ENCODE data around the gene BTBD7.
"Not testable (repeated sequence)": the region's sequence is repeated elsewhere in the genome, so short reads cannot be mapped to it uniquely, and the experiment has no call there.

BTBD7 gene, protein sequence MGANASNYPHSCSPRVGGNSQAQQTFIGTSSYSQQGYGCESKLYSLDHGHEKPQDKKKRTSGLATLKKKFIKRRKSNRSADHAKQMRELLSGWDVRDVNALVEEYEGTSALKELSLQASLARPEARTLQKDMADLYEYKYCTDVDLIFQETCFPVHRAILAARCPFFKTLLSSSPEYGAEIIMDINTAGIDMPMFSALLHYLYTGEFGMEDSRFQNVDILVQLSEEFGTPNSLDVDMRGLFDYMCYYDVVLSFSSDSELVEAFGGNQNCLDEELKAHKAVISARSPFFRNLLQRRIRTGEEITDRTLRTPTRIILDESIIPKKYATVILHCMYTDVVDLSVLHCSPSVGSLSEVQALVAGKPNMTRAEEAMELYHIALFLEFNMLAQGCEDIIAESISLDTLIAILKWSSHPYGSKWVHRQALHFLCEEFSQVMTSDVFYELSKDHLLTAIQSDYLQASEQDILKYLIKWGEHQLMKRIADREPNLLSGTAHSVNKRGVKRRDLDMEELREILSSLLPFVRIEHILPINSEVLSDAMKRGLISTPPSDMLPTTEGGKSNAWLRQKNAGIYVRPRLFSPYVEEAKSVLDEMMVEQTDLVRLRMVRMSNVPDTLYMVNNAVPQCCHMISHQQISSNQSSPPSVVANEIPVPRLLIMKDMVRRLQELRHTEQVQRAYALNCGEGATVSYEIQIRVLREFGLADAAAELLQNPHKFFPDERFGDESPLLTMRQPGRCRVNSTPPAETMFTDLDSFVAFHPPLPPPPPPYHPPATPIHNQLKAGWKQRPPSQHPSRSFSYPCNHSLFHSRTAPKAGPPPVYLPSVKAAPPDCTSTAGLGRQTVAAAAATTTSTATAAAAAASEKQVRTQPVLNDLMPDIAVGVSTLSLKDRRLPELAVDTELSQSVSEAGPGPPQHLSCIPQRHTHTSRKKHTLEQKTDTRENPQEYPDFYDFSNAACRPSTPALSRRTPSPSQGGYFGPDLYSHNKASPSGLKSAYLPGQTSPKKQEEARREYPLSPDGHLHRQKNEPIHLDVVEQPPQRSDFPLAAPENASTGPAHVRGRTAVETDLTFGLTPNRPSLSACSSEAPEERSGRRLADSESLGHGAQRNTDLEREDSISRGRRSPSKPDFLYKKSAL

DNA sequence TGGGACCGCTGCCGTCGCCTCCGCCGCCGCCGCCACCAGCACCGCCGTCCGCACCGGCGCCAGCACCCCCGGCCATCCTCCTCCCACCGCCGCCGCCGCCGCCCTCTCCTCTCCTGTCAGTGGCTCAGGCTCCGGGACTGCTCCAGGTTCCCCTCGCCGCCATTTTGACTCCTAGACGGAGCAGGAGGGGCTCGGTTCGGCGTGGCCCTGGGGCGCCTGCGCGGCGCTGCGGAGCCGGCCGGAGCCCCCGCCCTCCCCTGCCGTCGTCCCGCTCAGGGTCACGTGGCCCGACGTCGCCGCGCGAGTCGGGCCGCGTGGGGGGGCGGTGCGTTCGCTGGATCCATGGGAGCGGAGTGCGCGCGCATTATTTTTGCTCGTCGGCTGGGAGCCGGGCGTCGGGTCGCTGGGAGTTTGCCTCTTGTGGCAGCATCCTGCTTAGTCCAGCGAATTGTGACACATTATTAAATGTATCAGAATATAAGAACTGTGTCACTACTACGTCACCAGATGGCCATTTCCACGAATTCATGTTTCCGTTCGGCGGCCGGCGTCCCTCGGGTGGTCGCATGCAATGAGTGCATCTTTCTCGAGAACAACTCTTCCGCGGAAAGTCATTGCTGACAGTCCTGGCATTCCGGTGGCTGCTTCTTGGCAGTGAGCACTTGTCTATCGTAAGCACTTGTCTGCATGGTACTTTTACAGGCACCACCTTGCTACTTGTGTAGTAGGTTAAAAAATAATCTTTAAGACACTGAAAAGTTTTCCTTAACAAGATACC, at the start of gene BTBD7:
Gene BTBD7, minus strand, starts transcription at position 184 of the 778 bp plus-strand sequence. CDS start 36,985 bp downstream, outside the sequence.
- DNase-seq = peak; percentile 97
- in situ Hi-C loops (cut with MboI; ENCODE audit: low pct_unique_long_range_greater_than_20kb, low sequenced_read_pairs) = no loop called here

DNA sequence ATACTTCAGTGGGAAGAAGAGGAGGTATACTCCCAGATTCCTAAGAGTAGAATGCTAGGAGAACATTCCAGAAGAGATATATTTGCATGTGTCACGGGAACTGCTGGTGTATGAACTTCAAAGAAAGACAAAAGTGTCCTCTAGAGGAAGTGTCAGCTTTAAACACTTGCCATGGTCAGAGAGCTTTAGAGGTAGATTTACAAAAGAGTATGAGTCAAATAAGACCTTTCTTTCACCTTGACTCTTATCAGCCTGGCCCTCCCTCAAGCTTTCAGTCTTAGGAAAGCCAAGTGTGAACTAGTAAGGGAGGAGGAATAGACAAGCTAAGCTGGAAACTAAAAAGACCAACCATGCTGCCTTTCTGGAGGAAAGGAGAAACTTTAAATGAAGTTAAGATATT, 48.8 kb upstream of the BTBD7 start:
- in situ Hi-C loops (cut with MboI; ENCODE audit: low pct_unique_long_range_greater_than_20kb, low sequenced_read_pairs) = no loop called here
- DNase-seq = no peak

DNA sequence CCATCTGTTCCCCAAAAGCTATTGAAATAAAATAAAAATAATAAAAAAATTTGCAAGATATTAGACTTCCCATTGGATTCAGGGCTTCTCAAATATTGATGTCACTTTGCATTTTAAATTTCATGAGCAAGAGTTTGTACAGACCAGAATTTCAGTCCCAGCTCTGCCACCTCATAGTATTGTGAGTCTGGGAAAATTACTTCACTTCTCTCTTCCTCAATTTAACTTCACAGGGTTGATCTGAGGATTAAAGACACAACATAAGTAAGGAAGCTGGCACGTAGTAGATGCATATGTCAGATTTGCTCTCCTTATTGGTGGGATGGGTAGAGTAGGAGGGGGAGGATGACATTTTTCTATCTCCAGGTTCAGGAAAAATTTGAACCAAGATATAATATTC, 47.0 kb upstream of the BTBD7 start:
- no peak for DNase-seq
- in situ Hi-C loops (cut with MboI; ENCODE audit: low pct_unique_long_range_greater_than_20kb, low sequenced_read_pairs) = no loop called here

DNA sequence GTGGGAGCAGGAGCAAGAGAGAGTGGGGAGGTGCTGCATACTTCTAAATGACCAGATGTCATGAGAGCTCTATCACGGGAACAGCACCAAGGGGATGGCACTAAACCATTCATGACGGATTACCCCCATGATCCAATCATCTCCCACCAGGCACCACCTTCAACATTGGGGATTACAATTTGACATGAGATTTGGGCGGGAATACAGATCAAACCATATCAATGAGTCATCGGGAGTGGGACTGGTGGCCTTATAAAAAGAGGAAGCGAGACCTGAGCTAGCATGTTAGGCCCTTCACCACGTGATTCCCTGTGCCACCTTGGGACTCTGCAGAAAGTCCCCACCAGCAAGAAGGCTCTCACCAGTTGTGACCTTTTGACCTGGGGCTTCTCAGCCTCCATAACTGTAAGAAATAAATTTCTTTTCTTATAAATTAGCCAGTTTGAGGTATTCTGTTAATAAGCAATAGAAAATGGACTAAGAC, 42.9 kb upstream of the BTBD7 start:
- in situ Hi-C loops (cut with MboI; ENCODE audit: low pct_unique_long_range_greater_than_20kb, low sequenced_read_pairs) = no loop called here
- DNase-seq = peak; percentile 81

DNA sequence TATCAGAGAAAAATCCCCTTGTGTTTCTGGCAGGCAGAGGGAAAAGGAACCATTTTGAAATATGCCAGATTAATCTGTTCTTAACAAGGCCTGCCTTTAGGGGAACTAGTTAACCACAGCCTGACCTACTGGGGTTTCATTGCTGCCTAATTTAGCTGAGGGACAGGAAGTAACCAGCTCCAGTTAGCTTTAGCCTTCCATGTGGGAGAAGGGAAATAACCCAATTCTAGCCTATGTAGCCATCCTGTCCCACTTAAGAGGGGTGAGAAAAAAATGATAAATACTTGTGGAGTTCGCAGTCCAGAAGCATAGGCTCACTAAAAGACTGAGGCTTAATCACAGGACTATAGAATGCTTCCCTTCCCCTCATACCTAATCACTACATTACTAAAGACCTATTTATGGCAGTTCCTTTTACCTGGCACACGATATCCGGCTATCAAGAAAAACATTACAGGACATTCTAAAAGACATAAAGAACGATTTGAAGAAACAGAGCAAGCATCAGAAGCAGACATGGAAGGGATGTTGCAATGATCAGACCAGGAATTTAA, 37.0 kb upstream of the BTBD7 start:
- peak; percentile 80 for DNase-seq
- in situ Hi-C loops (cut with MboI; ENCODE audit: low pct_unique_long_range_greater_than_20kb, low sequenced_read_pairs) = no loop called here

DNA sequence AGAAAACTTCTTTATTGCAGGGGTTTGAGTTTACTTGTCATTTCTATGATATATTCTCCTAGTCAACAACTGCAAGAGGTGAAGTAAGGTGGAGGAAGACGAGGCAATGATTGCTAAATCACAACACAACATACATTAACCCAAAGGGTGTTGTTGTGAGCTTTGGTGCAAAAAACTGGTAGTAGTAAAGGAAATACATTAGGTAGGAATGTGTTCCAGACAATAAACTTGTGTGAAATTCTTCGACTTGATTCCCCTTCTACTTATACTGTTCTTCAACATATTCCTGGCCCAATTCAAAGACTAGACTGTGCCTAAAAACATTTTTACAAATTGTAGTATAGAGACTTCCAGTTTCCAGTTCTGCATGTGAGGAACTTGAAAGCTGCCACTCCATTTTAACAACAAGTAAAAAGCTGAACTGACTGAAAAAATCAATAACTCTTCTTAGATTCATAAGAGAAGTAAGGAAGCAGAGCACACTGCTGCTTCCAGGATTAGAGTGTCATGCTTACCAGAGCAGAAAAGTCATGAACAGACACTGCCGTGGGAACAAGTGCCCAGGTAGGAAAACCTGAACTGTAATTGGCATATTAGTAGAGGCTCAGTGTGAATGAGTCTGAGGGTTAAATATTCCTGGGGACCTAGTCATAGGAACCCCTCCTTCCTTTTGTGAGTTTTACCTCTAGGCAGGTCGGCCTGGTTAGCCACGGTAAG, 36.3 kb upstream of the BTBD7 start:
- in situ Hi-C loops (cut with MboI; ENCODE audit: low pct_unique_long_range_greater_than_20kb, low sequenced_read_pairs) = no loop called here

DNA sequence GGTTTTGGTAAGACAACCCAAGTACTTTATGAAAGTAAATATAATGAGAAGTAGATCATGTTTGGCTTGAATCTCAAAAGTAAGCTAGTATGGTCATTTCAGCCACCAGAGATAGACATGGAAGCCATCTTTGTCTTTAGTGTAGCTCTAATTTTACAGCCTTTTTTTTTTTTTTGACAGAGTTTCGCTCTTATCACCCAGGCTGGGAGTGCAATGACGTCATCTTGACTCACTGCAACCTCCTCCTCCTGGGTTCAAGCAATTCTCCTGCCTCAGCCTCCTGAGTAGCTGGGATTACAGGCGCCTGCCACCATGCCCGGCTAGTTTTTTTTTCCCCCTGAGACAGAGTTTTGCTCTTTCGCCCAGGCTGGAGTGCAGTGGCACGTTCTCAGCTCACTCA, 22.0 kb upstream of the BTBD7 start:
- DNase-seq; in situ Hi-C loops (cut with MboI; ENCODE audit: low pct_unique_long_range_greater_than_20kb, low sequenced_read_pairs): not testable (repeated sequence)

More for the DNA sequence above, 36.3 kb upstream of the BTBD7 start:
- no peak for DNase-seq

DNA sequence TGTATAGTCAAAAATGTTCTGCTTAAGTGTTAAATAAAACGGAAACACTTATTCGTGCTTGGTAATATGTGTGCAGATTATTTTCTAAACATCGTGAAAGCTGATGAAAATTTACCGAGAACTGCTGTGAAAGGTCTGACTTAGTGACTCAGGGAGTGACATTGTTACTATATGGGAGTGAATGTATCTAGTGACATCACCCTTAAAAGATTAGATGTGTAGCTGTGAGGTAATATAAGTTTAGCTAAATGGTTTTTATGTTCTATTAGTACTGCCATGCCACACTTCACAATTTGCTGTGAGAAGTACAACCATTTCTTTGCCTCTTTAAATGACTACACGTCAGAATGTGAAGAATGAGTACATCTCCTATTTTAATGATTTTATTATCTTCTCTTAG, 15.5 kb upstream of the BTBD7 start:
- in situ Hi-C loops (cut with MboI; ENCODE audit: low pct_unique_long_range_greater_than_20kb, low sequenced_read_pairs) = no loop called here
- no peak for DNase-seq

DNA sequence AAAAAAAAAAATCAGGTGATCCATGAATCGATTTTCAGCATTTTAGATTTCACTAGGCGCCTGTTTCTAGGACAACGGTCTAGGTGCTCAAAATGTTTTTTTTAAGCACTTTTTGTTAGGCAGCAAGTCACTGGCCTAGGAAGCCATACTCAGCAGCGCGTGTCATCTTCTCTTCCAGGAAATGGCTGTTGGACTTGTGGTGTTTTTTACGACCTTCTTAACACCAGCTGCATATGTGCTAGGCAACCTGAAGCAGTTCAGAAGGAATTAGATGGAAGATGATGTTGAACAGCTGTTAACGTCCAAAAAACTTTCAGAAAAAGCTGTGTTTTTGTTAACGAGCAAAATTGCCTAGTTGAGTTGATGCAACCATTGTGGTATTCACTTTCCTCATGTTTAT, 15.0 kb upstream of the BTBD7 start:
- peak; percentile 88 for DNase-seq

DNA sequence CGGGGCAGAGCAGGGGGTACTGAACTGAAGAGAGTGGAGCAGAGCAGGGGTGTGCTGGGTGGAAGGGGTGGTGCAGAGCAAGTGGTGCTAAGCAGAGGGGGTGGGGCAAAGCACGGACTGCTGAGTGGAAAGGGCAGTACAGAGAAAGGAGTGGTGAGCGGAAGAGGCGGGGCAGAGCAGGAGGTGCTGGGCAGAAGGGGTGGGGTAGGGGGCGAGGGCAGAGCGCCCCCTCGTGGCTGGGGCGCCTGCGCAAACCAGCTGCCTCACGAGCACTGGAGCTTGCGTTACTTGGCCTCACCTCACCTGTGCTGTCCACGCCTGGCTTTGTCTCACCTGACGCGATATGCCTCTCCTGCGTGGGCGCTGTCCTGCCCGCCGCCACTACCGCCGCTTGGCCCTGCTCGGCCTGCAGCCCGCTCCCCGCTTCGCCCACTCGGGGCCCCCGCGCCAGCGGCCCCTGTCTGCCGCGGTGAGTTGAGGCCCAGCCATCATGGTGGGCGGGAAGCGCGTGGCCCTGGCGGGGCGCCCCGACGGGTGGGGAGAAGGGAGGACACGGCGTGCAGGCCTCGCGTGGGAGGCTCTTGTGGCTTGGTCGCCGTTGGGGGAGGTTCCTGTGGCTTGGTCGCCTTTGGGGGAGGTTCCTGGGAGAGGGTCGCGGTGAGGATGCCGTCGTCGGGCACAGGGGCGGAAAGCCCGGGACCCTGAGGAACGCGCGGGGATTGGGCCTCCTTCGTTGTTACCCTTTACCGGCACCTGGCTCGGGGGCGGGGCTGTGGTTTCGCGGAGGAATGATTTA, 14.3 kb upstream of the BTBD7 start, which contains the start of gene COX8C:
Gene COX8C, plus strand, starts transcription at position 257 of the 796 bp plus-strand sequence. Its CDS starts 87 bp downstream, at position 344.
- in situ Hi-C loops (cut with MboI; ENCODE audit: low pct_unique_long_range_greater_than_20kb, low sequenced_read_pairs) = no loop called here
- no peak for DNase-seq

More for the DNA sequence above, 15.0 kb upstream of the BTBD7 start:
- in situ Hi-C loops (cut with MboI; ENCODE audit: low pct_unique_long_range_greater_than_20kb, low sequenced_read_pairs) = no loop called here

DNA sequence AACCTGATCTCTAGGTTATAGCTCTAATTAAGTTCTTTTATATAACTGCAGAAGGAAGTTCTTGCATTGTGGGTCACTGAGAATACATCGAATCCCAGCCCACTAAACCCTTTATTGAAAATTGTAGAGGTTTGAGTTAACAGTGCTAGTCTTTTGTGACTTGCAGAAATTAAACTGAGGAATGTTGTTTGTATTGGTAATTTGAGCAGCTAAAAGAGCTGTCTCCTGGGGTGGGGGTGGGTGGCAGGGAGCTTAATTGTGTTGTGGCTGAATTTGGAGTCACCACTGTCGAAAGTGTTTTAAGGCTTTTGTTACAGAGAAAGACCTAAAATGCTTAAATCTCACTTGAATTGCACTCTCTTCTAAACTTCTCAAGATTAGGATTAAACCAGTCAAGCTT, 11.0 kb upstream of the BTBD7 start:
- DNase-seq = no peak
- in situ Hi-C loops (cut with MboI; ENCODE audit: low pct_unique_long_range_greater_than_20kb, low sequenced_read_pairs) = no loop called here

DNA sequence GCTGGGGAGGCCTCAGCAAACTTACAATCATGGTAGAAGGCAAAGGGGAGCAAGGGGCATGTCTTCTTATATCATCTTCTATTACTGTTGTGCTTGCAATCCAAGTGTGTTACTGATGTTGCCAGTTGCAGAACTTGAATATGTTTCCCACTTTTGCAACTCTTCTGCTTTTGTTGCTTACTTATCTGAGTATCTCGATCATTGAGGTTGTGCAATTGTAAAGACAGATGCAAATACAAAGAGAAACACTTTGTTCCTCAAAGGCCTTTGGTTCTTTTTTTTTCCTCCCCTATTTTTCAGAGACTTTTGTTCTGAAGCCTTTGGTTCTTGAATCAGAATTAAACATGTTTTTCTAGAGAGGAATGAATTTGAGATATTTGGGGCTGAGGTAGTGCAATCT, 10.4 kb upstream of the BTBD7 start:
- DNase-seq = peak; percentile 64
- in situ Hi-C loops (cut with MboI; ENCODE audit: low pct_unique_long_range_greater_than_20kb, low sequenced_read_pairs) = no loop called here

DNA sequence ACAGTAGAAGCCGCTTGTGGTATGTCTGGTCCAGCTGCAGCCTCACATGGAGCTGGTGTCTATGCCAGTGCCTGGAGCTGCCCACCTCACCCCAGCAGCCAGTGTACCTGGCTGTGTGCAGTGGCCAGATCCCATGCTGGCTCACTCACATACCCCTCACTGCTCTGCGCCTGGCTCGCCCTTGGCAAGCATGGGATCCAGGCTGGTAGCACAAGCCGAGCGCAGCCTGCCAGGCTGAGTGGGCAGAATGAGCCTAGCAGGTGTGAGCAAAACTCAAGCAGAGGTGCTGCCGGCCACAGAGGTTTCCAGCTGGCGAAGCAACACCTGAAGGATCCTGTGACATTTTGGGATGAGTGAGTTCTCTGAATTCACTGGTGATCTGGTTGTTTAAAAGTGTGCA, 5.0 kb upstream of the BTBD7 start:
- in situ Hi-C loops (cut with MboI; ENCODE audit: low pct_unique_long_range_greater_than_20kb, low sequenced_read_pairs) = no loop called here
- no peak for DNase-seq

DNA sequence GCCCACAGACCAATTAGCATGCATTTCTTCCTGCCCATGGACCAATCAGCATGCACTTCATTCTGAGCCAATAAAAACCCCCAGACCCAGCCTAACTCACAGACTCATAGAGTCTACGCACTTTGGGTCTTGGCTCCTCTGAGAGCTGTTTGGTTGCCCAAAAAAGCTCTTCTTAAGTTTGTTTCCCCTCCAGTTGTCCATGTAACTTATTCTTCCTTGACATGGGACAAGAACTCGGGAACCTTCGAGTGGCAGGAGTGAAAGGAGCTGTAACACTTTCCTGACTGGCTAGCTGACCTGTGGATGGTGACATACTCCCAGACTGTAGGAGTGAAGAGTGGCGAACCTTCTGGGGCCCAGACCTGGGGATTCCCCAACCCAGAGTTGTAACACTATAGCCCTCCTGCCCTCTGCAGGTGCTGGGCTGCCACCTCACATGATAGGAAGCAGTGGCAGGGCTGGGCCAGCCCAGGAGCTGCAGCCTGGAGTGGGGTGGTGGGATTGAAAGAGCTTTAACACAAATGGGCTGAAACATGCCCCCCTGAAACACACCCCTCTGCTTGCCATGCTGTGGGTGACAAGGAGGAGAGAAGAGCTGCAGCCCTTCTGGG, 4.4 kb upstream of the BTBD7 start:
- in situ Hi-C loops (cut with MboI; ENCODE audit: low pct_unique_long_range_greater_than_20kb, low sequenced_read_pairs) = no loop called here
- no peak for DNase-seq

DNA sequence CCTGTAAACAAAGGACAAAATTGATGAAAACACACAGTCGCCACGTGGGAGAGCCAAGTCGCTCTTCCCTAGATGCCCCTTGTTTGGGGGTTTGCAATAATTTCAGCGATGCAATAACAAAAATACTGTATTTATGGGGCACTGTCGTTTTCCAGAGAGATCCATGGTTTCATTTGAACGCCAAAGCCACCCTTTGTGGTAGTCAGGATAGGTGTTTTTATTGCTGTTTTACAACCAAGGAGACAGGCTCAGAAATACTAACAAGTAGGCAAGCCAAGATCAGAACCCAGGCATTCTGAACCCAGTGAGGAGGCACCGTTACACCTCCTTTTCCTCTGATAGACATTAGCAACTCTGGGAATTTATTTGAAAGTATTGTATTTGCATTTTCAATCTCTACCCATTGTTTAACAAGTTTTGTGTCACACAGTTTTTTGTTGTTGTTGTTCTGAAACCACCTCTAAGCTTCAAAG, 831 bp upstream of the BTBD7 start:
- no peak for DNase-seq
- in situ Hi-C loops (cut with MboI; ENCODE audit: low pct_unique_long_range_greater_than_20kb, low sequenced_read_pairs) = no loop called here

DNA sequence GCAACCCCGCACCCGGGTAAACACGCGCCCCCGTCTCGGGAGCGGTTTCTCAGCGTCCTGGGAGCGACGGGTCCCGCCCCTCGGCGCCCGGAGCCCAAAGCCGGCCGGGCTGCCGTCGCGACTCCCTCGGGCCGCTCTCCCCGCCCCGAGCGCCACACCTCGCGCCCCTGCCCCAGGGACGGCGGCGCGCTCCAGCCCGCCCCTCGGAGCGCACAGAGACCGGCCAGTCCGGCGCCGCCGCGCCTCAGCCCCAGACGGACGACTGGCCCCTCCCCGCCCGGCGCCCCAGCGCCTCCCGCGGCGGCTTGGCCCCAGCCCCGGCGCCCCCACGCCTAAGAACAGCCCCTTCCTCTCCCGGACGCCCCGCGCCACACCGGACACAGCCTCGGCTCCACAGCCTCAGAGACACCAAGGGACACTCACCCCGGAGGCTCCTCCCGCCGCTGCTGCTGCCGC, 411 bp downstream of the BTBD7 start:
- in situ Hi-C loops (cut with MboI; ENCODE audit: low pct_unique_long_range_greater_than_20kb, low sequenced_read_pairs) = no loop called here
- peak; percentile 41 for DNase-seq
